SKM-1 (cell line): Measurements from ENCODE around the gene CACNA2D2.

ENCODE experiments used
- DNase-seq: peaks from one replicate; lab custom pipeline; 2025; ENCODE audit not compliant: unreplicated experiment; lab: John Stamatoyannopoulos, UW

Gene CACNA2D2

DNA sequence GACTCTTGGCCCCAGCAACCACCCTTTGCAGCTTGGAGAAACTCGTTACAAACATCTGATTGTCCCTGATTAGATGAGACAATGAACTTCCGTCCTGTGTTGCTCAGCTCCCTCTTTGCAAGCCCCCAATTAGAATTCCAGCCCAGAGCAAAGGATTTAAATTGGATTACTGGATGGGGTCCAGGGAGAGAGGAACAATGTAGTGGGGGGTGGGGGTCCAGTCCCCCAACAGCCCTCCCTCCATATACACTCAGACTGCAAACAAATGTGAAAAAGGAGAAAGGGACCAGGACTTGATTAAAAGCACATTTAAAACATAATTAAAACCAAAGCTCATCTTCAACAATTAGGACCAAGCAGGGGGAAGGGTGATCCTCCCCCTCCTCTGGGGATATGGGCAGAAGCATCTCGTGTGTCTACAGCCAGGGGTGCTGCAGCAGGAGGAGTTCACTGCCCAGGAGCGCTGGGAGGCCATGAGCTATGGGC is 72.4 kb downstream of the CACNA2D2 start:
- no peak for DNase-seq

DNA sequence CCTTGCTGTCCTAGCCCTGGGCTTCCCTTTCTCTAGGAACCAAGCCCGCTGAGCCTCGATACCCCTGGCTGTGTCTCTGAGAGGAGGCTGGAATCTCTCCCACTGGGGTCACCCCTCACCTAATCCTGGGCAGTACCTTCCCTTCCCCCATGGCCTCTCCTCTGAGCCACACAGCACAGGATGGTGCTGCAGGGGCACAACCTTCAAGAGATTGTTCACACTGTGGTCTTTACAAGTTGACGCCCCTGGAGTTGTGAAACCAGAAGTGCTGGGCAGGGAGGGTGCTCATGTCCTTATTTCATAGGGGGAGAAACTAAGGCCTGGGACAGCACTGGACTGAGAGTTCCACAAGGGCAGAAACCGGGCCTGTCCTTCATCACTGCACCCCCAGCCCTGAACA is 73.2 kb downstream of the CACNA2D2 start:
- no peak for DNase-seq

DNA sequence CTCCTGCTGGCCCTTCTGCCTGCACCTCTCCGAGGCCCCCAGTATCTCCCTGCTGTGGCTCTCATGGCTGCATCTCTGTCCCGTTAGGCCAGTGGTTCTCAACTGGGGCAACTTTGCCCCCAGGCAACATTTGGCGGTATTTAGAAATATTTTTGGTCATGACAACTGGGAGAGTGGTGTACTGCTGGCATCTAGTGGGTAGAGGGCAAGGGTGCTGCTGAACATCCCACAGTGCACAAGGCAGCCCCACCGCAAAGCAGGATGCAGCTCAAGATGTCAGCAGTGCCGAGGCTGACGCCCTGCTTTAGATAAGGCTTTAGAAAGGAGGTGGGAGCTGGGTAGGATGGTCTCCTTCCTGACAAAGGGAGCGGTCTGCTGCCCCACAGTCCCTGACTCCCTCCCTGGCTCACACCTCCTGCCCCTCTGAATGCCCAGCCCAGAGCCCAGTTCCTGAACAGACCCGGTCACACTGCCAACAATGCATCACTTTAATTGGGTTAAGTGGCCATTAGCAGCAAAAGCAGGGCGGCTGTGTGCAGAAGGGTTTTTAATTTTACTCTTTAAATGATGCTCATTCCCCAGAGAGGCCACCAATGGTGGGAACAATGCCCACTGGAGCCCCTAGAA is 75.3 kb downstream of the CACNA2D2 start:
- no peak for DNase-seq

DNA sequence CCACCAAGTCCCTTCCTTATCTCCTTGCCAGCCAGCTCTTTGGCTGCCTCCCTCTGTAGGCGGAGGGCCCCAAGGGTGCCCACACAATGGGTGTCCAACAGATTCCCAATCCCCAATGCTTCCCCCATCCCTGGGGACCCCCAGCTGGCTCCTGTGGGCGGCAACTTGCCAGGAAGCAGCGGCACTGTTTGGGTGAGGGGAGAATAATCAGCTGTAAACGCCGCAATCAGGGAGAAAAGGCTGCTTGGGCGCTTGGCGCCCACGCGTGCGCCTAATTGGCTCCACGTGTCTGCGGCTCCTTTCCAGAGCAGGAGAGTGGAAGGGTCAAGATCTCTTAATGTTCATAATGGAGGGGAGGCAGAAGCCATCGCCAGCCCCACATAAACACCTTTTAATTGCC is 76.2 kb downstream of the CACNA2D2 start:
- DNase-seq, result no peak

DNA sequence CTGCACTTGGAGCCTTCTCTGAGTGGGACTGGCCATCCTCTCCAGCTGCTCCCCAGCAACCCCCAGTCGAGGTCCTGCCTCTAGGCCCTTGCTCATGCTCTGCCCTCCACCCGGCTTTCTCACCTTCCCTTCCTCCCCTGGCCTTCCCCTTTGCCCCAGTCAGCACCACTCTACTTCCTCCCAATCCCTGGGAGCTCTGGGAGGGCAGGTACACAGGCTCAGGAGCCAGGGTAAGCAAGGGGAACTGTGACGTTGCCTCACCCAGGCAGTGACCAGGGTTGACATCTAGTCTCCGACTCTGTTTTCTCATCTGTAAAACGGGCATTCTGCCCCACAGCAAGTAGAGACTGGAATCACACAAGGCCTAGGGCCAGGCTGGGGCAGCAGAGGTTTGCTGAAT is 77.5 kb downstream of the CACNA2D2 start:
- no peak for DNase-seq

DNA sequence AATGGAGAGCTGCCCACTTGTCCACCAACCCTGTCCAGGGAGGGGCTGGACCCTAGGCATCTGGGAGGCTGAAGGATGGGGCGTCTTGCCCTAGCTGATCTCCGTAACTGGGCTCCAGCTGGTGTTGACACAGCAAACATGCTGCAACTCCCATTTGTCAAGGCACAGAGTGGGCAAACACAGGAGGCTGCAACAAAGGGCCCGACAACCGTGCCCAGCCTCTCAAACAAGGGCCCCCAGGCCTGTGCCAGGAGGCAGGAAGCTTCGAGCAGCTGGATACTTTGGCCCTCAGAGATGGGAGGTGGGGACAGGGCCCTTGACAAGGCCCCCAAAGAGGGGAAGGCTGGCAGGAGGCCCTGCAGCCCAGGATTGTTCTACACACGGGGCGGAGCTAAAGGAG is 79.9 kb downstream of the CACNA2D2 start:
- DNase-seq, result no peak

DNA sequence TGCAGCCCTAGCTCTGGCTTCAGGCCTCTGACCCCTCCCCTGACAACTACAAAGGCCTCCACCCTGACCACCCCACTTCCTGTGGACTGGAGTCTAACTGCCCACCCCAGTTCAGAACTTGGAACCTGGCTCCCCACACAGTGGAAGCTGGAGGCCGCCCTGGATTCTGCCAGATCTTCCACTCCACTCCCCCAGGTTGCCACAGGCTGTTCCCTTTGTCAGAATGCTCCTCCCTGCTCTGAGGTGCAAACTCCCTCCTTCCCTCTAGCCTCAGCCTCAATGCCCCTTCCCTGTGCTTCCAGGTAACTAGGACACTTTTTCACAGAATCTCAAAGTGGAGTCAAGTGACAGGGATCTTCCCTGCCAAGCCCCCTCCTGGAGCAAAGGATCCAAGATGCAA is 81.3 kb downstream of the CACNA2D2 start:
- no peak for DNase-seq

DNA sequence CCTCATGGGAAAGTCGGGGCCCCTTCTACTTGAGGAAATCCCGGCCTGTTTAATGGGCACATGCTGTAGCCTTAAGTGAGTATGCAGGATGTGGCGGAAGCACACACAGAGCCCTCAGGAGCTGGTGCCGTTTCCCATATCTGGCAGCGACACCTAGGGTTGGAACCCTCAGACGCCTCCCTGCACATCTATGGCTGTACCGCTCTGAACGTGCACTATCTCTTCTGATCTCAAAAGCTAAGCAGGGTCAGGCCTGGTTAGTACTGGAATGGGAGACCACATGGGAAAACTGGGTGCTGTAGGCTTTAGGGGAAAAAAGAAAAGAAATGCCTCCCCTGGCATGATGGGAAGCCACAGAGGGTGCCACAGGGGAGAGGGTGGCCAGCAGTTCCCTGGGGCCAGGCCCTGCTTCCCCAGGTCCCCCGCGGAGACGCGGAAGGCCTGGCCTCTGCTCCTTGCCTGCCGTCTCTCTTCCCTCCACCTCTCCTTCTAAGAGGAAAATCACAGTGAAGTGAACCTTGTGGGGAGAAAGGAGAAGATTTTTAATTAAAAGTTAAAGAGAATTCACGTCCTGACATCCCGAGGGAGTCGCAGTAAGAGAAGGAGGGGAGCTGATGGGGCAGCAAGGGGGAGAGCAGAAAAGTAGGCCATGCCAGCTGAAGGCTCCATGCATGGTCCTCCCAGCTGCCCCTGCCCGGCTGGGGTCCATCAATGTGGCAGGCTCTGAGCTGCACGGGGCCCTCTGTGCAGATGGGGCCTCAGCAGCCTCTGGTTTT is 83.7 kb downstream of the CACNA2D2 start:
- DNase-seq, result no peak

DNA sequence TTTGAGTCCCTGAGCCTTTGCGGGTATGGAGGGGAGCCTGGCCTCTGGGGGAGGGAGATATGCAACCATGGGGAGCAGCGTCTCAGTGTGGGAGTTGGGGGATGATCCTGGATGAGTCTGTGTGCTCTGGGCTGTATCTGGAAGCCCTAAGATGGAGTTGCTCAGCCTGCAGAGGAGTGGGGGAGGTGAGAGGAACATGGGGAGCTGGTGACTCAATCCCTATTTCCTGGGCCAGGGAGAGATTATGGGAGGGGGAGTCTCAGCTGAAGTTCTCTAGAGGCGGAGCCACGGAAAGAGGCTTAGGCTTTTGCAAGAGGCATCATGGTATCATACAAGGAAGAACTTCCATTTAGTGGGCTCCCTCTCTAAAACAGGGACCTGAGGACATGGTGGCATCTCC is 84.6 kb downstream of the CACNA2D2 start:
- DNase-seq, result peak; percentile 34

DNA sequence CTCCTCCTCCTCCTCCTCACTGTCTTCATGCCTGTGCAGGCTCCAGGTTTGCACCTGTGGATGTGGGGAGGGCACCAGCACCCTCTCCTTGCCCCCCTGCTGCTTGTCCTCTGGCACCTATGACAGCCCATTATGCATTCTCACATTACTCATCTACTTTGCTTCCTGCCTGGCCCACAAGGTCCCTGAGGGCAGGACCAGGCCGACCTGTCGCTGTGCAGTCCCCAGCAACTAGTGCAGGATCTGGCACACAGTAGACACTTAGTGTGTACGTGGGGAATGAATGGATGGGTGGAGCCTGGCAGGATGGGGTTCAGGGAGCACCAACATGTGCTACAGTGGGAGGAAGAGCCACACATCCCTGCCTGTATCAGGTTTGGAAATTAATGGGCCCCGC is 85.8 kb downstream of the CACNA2D2 start:
- no peak for DNase-seq

DNA sequence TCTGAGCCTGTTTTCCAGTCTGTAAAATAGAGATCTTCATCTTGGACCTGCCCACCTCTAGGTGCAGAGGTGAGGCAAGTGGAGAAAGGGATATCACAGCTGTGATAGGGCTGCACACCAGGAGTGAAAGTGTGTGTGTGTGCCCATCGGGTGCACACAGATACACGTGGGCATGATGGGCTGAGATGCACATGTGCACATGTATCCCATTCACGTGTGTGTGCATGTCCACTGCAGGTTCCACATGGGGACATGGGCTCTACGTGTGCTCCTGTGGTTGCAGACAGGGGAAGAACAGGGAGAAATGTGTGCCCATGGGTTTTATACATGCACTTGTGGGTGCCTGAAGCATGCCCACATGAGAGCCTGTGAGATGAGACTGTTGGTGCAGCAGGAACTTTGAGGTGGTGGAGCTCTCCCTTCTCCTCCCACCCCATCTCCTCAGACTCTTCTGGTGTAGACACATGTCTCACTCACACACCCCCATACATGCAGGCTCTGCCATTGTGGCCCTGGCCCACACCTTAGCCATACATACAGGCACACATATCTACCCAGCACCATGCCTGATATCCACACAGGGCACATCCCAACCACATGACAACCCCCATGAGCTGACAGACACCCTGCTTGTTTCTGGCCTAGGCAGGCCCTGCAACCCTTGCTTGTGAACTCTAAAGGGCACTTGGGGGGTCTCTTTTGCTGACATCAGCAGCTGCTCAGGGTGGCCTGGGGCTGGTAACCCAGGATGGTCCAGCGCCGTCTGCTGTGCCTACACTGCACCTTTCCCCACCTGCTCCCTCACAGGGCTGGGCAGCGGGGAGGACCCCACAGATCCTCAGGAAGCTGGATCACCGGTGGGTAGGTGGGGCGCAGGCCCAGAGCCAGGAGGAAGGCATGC is 86.4 kb downstream of the CACNA2D2 start:
- no peak for DNase-seq

DNA sequence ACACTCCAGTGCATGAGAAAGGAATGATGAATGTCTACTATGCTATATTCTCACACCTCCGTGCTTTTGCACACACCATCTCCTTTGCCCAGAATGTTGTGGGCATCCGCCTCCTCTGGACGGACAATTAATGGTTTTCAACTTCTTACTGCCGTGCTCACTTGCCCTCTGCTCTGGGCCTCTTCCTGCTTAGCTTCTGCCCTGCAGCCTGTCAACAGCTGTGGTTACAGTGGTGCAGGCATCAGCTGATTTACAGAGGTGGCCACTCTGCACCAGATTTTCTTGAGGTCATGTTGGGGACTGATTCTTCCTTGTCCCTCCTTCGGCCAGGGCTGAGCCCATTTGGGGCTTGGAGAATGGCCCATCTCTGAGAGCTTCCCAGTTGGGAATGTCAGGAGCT is 87.6 kb downstream of the CACNA2D2 start:
- DNase-seq, result peak; percentile 26

DNA sequence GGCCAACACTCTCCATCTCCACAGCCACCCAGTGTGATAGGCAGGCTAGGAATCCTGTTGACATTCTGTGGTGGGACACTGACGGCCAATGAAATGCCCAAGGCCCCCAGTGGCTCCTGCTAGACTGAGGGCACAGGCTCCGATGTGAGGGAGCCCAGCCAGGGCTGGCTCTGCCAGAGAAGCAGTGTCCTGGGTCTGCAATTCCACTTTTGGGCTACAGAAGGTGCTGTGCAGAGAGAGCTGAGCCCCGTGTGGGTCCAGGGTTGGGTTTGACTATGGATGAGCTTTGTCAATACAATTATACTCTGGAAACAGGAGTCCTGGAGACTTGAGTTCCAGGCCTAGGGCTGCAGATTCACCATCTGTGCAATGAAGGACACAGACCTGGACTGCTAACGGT is 88.4 kb downstream of the CACNA2D2 start:
- no peak for DNase-seq

DNA sequence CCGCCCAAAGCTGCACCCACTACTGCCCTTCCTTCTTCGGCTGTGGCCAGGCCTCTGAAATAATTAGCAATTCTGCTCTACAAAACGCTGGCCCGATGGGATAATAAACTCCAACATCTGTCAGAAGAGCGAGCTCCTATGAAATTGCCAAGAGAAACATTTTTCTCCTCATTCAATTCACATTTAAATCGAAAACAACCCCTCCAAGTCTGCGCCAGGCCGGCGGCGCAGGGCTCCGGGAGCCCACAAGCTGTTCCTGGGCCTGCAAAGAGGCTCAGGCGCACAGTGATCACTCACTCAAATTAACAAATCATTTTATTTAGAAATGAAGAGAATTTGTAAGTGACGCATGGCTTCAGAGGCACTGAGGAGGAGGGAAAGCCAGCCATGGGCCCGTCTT is 88.8 kb downstream of the CACNA2D2 start:
- DNase-seq, result no peak

DNA sequence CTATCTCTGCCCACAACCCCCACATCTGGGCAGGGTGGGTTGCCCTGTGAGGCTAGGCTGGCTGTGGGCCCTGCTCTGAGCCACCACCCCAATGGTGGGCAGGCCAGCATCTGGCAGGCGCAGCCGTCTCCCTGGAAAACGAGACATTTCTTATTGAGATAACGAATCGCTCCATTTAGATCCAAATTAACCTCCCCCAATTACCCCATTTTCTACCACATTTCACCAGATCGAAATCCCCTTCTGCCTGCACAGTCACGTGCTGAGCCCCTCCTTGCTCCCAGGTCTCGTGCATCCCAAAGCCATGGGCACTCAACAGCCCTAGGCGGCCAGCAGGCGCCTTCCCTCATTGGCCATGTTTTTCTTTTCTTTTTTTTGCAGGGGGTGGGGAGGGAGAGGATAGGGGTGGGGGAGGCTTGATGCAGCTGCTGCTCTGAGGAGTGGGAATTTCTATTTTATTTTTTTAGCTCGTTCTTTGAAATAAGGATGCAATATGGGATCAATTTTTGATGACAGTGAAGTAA is 91.1 kb downstream of the CACNA2D2 start:
- no peak for DNase-seq

DNA sequence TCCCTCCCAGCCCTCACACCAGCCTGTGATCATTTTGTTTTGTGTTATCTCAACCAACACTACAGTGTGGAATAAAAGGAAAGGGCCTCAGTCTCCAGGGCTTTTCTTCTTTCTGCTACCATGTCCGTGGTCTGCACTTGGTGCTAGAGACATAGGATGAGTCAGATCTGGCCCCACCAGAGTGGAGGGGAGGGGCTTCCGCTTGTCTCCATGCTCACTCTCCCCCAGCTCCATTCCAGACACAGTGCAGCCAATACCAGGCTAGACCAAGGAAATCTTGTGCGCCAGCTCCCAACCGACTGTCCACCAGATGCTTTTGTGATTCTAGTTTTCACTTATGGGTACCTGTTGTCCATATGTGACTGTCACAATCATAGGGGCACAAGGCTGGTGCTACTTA is 92.2 kb downstream of the CACNA2D2 start:
- DNase-seq, result no peak

DNA sequence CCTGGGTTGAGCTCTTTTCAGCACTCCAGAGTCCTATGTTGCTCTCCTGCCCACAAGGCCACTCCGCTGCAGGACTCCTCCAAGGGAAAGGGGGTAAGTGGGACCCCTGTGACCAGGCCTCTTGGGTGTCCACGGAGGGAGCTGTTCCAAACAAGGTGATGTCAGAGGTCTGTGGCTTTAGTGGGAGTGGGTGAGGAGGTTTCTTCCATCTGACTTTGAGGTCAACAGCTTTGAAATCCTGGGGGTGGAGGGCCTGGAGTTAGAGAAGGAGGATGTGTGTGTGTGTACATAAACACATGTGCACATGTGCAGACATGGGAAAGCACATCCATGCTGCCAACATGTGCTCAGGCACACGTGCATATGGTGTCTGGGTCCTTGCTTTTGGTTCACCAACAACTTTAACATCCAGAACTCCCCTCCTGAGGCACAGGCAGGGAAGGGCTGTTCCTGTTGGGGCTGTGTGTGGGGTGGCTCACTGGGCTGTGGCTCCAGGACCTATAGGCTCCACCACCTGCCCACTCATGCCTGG is 92.8 kb downstream of the CACNA2D2 start:
- DNase-seq, result no peak

DNA sequence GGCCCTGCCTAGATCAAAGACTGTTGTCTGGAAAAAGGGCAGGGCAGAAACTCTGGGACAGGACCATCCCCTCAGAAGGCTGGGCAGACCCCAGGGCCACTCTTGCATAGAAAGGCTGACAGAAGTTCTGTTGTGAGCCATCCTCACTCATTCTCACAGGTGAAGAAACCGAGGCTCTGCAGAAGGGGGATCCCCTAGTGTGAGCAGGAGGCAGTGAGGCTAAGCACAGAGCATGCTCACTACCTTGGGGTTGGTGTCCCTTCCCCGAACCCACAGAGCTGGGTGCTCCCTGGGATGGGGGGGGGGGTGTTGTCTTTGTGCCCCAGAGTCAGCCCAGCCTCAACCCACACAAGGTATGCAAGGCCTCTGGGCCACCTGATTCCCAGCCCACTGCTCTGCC is 93.2 kb downstream of the CACNA2D2 start:
- DNase-seq, result no peak

DNA sequence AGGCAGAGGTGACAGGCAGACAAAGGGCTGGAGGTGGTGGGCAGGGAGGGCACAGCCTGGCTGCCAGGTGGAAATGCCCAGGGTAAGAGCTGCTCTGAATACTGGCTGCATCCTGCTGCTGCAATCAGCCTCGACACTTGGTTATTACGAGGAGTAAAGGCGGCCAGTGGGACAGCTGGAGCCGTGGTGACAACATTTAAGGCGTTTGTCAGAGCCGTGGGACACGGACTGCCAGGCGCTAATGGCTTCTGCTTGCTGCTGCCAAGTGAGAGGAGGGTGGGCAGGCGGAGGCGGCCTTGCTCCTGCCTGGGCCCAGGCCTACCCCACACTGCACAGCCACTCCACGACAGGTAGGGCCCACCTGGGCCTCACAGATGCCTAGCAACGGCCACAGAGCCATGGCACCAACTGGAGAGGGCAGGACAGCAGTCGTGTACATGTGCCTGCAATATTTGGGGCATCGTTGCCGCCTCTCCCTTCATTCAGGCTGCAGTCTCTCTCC is 94.9 kb downstream of the CACNA2D2 start:
- no peak for DNase-seq

DNA sequence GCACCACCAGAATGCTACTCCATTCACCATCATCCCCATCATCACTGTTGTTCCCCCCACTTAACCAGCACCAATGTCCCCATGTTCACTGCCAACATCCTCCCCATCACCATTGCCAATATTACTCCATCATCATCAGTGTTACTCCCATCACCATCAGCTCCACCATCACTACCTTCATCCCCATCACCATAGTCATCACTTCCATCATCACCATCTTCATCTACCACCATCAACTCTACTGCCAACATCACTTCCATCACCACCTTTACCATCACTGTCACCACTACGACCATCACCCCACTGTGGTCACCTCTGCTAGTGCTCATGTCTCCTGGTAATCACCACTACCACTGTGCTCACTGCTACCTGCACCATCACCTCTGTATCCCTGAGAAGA is 96.9 kb downstream of the CACNA2D2 start:
- no peak for DNase-seq

DNA sequence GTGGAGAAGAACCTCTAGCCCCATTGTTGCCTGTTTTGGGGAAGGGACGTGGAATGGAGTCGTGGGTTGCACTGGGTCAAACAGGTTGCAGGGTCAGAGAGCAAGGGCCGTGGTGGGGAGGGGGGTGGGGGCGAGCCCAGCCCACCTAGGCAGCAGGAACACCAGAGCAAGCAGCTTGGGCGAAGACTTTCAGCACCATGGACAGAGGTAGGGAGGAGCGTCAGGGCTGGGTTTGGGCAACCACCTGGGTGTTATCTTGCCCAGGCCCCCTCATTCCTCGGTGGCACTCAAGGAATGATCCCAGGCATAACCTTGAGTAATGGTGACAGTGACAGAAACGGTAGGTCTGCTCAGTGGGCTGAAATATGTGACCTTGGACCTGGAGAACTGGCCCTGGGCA is 98.2 kb downstream of the CACNA2D2 start:
- DNase-seq, result no peak
